ENCODE data around the gene PLA2G4C. TPM values are rescaled to one million over a fixed set of nuclear protein-coding genes. Genes with fewer than 3 reads are reported as not detected.
"Not testable (repeated sequence)": the region's sequence is repeated elsewhere in the genome, so short reads cannot be mapped to it uniquely, and the experiment has no call there.

Gene PLA2G4C
- total RNA-seq, 1 donor from 2014 or later = 14.7 TPM

DNA sequence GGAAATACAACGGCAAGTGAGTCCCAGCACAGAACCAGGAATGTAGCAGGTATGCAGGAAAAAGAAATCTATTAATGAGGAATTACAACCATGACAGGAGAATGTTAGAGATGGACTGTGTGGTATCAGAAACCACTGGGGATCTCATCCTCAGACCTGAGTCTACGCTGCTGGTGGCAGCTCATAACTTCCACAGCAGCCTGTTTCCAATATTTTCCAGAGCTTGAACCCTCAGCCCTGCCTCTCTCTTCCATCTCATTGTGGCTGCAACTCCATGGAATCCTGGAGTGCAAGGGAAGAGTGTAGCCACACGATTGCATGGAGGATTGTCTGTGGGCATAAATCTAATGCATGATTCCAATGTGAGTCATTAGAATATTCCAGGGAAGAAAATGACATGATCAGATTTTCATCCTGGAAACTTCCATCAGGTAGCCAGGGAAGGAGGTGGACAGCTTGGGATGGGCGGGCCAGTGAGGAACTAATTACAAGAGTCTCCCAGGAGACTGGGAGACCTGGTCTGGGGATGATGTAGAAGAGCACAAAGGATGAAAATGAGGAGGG, 14.9 kb downstream of the PLA2G4C start:
- ATAC-seq = no peak

DNA sequence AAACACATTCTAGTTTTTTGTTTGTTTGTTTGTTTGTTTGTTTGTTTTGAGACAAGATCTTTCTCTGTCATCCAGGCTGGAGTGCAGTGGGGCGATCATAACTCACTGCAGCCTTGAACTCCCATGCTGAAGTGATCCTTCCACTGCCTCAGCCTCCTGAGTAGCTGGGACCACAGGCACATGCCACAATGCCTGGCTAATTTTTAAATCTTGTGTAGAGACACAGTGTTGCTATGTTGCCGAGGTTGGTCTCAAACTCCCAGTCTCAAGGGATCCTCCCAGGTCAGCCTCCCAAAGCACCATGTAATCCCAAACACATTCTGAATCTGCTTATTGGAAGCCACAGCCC, 15.8 kb downstream of the PLA2G4C start:
- Histone ChIP-seq H3K4me1 (no peaks in the 10 kb centered on the region), H3K9me3 (no peaks in the 10 kb centered on the region), H3K27ac (no peak overlapping the region), H3K36me3 (no peaks in the 10 kb centered on the region), H3K27me3 (no peaks in the 10 kb centered on the region), H3K4me3 (no peak overlapping the region)
- TF ChIP-seq, protein P1, sequence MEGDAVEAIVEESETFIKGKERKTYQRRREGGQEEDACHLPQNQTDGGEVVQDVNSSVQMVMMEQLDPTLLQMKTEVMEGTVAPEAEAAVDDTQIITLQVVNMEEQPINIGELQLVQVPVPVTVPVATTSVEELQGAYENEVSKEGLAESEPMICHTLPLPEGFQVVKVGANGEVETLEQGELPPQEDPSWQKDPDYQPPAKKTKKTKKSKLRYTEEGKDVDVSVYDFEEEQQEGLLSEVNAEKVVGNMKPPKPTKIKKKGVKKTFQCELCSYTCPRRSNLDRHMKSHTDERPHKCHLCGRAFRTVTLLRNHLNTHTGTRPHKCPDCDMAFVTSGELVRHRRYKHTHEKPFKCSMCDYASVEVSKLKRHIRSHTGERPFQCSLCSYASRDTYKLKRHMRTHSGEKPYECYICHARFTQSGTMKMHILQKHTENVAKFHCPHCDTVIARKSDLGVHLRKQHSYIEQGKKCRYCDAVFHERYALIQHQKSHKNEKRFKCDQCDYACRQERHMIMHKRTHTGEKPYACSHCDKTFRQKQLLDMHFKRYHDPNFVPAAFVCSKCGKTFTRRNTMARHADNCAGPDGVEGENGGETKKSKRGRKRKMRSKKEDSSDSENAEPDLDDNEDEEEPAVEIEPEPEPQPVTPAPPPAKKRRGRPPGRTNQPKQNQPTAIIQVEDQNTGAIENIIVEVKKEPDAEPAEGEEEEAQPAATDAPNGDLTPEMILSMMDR (IDR thresholded peaks at IDR 0.05) = no peak
- intact Hi-C loops (cut with DNase I) = loop anchor here (10.0 kb wide), 1 partner anchor 60 kb away; no protein-coding TSS in a partner anchor
- DNase-seq (no peak), ATAC-seq (no peak)

More for the DNA sequence above, 14.9 kb downstream of the PLA2G4C start:
- Histone ChIP-seq H3K4me1 (no peaks in the 10 kb centered on the region), H3K27me3 (no peaks in the 10 kb centered on the region), H3K36me3 (no peaks in the 10 kb centered on the region), H3K9me3 (no peaks in the 10 kb centered on the region), H3K4me3 (no peak overlapping the region), H3K27ac (no peak overlapping the region)
- TF ChIP-seq, protein P1 (IDR thresholded peaks at IDR 0.05) = no peak
- DNase-seq = no peak
- intact Hi-C loops (cut with DNase I) = loop anchor here (10.0 kb wide), 1 partner anchor 59 kb away; no protein-coding TSS in a partner anchor

DNA sequence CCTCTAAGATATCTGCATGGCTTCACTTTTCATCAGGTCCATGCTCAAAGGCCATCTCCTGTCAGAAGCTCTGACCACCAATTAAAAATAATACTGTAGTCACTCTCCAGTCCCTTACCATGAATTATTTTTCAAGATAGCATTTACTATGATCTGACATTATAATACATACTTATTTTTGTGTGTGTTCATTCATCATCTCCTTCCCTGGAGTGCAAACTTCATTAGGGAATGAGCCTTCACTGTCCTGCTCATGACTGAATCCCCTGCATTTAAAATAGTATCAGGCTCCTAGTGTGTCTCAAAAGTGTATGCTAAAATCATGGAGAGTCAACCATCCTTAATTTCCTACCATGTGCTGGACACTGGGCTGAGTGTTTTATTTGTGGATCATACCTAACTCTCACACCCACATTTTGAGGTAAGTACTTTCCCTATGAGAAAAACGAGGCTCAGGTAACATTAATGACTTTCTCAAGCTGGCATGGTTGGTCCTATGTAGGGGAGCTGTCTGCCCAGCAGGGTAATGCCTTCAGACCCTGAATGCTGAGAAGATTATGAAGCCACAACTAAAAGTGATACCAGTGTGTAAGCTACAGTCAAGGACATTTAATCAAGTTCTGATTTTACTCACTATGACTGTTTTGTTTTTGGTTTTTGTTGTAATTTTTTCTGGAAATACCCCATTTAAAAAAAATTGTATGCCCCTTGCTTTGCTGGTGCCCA, 16.3 kb downstream of the PLA2G4C start:
- no peak overlapping the region for H3K4me3 ChIP-seq
- no peak for ATAC-seq
- TF ChIP-seq, protein P1 (IDR thresholded peaks at IDR 0.05) = no peak
- no peaks in the 10 kb centered on the region for H3K27me3 ChIP-seq
- intact Hi-C loops (cut with DNase I) = loop anchor here (10.0 kb wide), 1 partner anchor 61 kb away; no protein-coding TSS in a partner anchor
- DNase-seq = no peak
- no peaks in the 10 kb centered on the region for H3K36me3 ChIP-seq
- H3K9me3 ChIP-seq = no peaks in the 10 kb centered on the region
- no peaks in the 10 kb centered on the region for H3K4me1 ChIP-seq
- no peak overlapping the region for H3K27ac ChIP-seq

DNA sequence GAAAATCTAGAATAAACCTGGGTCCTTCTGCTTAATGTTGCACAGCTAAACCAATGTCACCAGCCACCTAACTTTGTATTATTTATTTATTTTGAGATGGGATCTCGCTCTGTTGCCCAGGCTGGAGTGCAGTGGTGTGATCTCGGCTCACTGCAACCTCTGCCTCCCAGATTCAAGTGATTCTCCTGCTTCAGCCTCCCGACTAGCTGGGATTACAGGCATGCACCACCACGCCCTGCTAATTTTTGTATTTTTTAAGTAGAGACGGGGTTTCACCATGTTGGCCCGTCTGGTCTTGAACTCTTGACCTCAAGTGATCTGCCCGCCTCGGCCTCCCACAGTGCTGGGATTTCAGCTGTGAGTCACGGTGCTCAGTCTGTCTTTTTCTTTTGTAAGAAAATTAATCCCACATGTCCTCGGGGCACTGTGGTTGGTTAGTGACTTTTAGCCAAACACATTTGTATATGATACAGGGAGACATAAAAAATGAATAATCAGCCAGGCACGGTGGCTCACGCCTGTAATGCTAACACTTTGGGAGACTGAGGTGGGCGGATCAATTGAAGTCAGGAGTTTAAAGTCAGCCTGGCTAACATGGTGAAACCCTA, 19.4 kb downstream of the PLA2G4C start:
- intact Hi-C loops (cut with DNase I) = loop anchor here (10.0 kb wide), 1 partner anchor 64 kb away; no protein-coding TSS in a partner anchor
- H3K36me3 ChIP-seq, H3K4me1 ChIP-seq, DNase-seq, ATAC-seq, H3K9me3 ChIP-seq, H3K27ac ChIP-seq, H3K4me3 ChIP-seq, H3K27me3 ChIP-seq: not testable (repeated sequence)

DNA sequence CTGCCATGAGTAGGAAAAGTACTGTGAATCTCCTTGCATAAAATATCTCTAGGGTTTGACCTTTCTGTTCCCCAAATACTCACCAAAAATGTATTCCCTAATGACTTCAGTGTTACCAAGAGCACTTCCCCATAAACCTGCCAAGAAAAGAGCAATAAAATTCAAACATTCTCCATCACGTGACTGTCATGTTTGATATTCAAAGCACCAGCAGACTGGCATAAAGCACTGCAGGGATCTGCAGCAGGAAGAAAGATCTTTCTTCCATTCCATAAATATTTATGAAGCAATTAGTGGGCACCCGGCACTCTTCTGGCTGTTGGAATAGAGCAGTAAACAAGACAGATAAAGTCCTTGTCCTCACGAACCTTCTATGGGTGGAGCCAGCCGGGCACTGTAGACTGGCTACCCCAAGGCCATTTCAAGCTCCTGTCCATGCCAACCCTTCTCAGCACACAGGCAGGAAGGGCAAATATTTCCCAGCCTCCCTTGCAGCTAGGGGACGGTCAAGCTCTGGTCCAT, 20.3 kb downstream of the PLA2G4C start:
- no peak overlapping the region for H3K27ac ChIP-seq
- intact Hi-C loops (cut with DNase I) = loop anchor here (10.0 kb wide), 1 partner anchor 64 kb away; no protein-coding TSS in a partner anchor
- H3K4me3 ChIP-seq = no peak overlapping the region
- no peak for DNase-seq
- no peaks in the 10 kb centered on the region for H3K27me3 ChIP-seq
- H3K9me3 ChIP-seq = no peaks in the 10 kb centered on the region
- ATAC-seq = no peak
- no peaks in the 10 kb centered on the region for H3K36me3 ChIP-seq
- TF ChIP-seq, protein P1 (IDR thresholded peaks at IDR 0.05) = no peak
- H3K4me1 ChIP-seq = no peaks in the 10 kb centered on the region

DNA sequence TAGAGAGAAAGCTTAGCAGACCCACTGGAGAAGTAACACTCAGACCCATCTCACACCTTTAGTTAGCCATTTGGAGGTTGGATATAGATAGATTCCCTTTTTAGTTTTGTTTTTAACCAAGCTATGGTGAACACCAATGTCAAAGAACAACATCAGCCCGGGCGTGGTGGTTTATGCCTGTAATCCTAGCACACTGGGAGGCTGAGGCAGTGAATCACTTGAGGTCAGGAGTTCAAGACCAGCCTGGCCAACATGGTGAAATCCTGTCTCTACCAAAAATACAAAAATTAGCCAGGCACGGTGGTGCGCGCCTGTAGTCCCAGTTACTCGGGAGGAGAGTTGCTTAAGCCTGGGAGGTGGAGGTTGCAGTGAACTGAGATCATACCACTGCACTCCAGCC, 21.6 kb downstream of the PLA2G4C start:
- not testable (repeated sequence) for ATAC-seq, H3K36me3 ChIP-seq

More for the DNA sequence above, 21.6 kb downstream of the PLA2G4C start:
- DNase-seq; H3K27me3 ChIP-seq; H3K4me1 ChIP-seq; intact Hi-C loops (cut with DNase I); H3K9me3 ChIP-seq; H3K27ac ChIP-seq; H3K4me3 ChIP-seq: not testable (repeated sequence)
